NCI-H187 (cell line): Measurements from ENCODE around the gene CPLANE2.
A peak's percentile ranks its signal among the peaks of the same experiment; 100 is the strongest.
"Not testable (repeated sequence)": the region's sequence is repeated elsewhere in the genome, so short reads cannot be mapped to it uniquely, and the experiment has no call there.

ENCODE experiments used
- DNase-seq, 2 experiments: peaks; one replicate each; lab custom pipeline; 2025; lab: John Stamatoyannopoulos, UW

CPLANE2 gene

DNA sequence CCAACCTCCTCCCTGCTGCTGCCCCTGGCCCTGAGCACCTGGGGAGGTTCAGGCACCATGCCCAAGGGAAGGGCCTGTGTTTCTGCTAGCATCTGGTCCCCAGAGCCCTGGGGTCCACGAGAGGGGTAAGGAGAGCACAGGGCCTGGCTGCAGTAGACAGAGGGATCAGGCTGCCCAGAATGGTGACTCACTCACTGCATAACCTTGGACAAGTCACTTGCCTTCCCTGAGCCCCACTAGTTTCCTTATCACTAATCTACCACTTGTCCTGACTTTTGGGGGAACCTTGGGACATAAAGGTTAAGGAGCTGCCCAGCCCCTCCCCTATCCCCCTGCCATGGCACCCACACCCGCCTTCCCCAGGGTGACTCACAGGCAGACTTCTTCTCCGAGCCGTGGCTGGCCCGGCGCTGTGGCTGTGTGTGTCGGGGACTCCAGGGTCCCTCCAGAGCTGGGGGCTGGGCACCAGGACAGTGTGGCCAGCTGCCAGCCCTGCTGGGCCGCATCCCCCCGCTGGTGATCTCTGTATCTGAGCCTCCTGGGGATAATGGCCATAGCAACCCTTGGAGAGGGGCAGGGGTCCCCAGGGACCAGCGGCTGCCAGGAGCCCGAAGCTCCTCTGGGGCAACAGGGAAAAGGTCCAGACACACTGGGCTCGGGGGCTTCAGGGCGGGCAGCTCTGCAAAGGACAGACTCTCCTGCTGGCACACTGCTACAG, 28.6 kb downstream of the CPLANE2 start:
- DNase-seq, result no peak

- no peak for DNase-seq
These were observed 29.4 kb downstream of the CPLANE2 start for GRCh38 chr1:16207318-16208269.

DNA sequence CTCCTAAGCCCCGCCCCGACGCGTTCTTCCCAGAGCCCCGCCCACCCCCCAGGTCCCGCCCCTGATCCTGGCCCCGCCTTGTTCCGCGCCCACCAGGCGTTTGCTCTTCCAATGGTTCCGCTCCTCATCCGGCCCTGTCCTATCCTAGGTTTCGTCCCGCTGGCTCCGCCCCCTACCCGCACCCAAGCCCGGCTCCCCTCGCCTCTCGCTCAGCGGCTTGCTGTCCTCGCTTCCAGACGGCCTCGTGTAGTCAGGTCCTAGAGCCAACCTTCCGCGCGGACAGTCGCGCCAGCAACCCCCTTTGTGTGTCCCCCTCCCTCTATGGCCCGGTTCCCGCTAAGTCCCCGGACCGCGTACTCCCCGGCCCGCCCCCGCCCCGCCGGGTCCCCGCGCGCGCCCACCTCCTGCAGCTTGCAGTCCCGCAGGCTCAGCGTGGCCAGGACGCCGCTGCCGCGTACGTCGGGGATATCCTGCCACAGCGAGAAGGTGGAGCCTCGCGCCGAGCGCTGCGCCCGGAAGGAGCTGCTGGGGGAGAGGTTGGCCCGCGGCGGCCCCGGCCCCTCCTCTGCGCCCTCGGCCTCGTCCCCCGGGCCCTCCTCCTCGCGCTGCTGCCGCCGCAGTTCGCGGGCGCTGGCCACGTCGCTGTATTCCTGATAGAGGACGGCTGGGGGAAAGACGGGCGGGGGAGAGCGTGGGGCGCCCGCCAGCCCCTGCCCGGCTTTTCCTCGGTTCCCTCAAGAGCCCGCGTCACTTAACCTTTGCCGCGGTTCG, 30.3 kb downstream of the CPLANE2 start:
- DNase-seq, result peak; percentile 84 to 95

- DNase-seq, result no peak
These were observed 31.0 kb downstream of the CPLANE2 start for GRCh38 chr1:16205891-16206546.

- no peak for DNase-seq
These were observed 31.7 kb downstream of the CPLANE2 start for GRCh38 chr1:16205334-16205671.

- no peak for DNase-seq
These were observed 32.2 kb downstream of the CPLANE2 start for GRCh38 chr1:16204634-16205333.

- no peak for DNase-seq
These were observed 32.8 kb downstream of the CPLANE2 start for GRCh38 chr1:16204216-16204615.

- DNase-seq, result no peak
These were observed 33.4 kb downstream of the CPLANE2 start for GRCh38 chr1:16203550-16203949.

DNA sequence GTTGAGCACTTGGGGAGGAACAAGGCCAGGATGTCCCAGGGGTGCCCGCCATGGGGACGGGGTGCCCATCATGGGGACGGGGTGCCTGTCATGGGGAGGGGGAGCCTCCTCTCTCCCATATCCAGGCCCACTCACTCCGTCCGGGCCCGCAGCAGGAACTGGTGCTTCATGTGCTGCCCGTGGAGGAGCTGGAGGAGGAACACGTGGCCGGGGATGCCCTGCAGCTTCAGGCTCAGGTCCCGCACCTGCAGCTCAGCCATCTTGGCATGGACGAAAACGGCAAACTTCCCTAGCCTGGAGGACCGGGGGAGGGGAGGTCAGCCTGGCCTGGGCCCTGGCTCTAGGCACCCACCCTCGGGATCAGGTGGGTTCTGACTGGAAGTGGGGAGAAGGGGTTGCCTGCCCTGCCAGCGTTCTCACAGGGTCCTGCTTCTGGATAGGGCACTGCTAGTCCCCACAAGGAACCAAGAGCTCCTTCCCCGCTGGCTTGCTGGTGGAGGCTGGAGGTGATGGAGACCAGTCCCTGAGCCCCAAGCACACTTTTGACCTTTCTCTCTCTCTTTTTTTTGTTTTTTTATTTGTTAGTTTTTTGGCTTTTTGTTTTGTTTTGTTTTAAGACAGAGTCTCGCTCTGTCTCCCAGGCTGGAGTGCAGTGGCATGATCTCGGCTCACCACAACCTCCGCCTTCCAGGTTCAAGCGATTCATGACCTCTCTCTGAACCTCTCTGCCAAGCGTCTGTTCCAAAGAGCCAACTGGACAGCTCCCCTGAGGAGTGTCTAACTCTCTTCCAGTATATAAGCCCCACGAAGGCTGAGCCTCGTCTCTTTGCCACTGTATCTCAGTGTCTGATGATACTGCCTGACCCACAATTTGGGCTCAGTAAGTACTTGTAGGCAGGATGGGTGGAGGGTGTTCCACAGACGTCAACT, 34.4 kb downstream of the CPLANE2 start:
- no peak for DNase-seq

- no peak for DNase-seq
These were observed 37.3 kb downstream of the CPLANE2 start for GRCh38 chr1:16199700-16200099.

- no peak for DNase-seq
These were observed 37.9 kb downstream of the CPLANE2 start for GRCh38 chr1:16199157-16199501.

DNA sequence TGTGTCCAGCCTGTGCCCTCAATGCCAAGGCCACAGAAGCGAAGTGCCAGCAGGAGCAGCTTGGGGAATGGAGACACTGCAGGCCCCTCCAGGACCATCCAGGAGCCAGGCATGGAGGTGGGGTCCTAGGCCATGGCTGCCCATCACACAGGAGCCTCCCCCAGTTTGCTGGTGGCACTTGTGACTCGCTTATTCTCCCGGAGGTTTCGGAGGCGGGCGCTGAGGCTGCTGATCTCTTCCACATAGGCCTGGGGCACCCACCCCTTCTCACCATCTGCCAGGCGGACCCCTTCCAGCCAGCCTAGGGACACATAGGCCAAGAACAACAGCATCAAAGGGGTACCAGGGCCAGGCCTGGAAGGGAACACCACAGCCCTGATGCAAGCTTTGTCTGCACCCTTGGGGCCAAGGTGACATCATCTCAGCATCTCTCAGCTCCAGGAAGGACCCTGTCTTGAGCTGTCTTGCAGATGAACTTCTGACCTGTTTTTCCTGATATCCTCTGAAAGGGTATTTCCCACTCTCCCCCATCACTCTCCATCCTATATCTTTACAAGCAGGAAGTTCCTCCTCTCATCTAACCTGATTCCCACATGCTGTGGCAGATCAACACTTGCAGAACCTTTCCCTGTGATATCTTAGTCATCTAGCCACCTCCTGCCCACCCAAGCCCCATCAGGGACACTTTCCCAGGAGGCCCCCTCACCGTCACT, 38.4 kb downstream of the CPLANE2 start:
- no peak for DNase-seq

DNA sequence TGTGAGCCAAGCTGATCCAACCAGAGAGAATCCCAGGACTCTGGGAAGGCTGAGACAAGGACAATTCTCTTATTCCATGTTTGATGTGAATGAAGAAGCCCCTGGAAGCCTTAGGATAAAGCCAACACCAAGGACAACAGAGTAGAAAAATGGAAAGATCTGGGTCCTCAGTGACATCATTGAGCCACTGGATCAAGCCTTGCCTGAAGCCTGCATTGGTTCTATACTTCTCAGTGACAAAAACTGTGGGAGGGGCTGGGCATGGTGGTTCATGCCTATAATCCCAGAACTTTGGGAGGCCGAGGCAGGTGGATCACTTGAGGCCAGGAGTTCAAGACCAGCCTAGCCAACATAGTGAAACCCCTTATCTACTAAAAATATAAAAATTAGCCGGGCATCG, 40.1 kb downstream of the CPLANE2 start:
- no peak for DNase-seq

DNA sequence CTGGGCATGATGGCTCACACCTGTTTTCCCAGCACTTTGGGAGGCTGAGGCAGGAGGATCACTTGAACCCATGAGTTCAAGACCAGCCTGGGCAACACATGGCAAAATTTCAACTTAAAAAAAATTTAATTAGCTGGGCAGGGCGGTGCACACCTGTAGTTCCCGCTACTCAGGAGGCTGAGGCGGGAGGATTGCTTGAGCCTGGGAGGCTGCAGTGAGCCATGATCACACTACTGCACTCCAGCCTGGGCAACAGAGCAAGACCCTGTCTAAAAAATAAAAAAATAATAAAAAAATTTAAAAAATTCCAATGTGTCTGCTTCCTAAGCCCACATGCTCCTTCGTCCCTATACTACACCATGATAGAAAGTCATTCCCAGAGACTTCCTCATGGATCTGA, 40.8 kb downstream of the CPLANE2 start:
- not testable (repeated sequence) for DNase-seq

DNA sequence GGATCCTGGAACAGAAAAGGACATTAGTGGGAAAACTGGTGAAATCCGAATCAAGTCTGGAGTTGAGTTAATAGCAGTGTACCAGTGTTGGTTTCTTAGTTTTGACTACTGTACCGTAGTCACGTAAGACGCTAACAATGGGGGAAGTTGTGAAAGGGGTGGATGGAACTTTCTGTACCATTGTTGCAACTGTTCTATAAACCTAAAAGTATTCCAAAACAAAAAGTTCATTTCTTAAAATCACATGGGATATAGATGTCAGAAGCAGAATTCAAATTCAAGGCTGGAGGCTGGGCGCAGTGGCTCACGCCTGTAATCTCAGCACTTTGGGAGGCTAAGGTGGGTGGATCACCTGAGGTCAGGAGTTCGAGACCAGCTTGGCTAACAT, 41.5 kb downstream of the CPLANE2 start:
- DNase-seq, result no peak

- no peak for DNase-seq
These were observed 45.0 kb downstream of the CPLANE2 start for GRCh38 chr1:16191916-16192546.

- no peak for DNase-seq
These were observed 45.7 kb downstream of the CPLANE2 start for GRCh38 chr1:16191309-16191708.

- no peak for DNase-seq
These were observed 46.9 kb downstream of the CPLANE2 start for GRCh38 chr1:16189921-16190621.

- DNase-seq, result no peak
These were observed 48.0 kb downstream of the CPLANE2 start for GRCh38 chr1:16189003-16189402.
